K562 (cell line): ENCODE data around the gene AARSD1. TPM values are rescaled to one million over a fixed set of nuclear protein-coding genes. Genes with fewer than 3 reads are reported as not detected.

Source experiments
- ATAC-seq: fragments of 200-7000 bp; cut with Tn5 transposase; 3 replicates; pipeline ENCODE4 v1.9.1; 2020; ENCODE audit warnings: moderate library complexity
- BruUV-seq: library from RNA; stranded (reverse); fragments of 400-500 nt; replicated peaks from 2 replicates; lab custom pipeline; 2021; lab: Mats Ljungman, UMichigan
- CTCF ChIA-PET: fragments of 300-600 bp; formaldehyde crosslinking; extraction: SDS; loops from one replicate; lab custom pipeline; 2021; ENCODE audit warnings: low intra/inter-chr PET ratio; lab: Yijun Ruan, JAX
- POLR2A ChIA-PET: fragments of 300-600, 350-650 bp; sonication (Branson Sonifier 250); formaldehyde crosslinking; extraction: SDS; loops from one replicate; lab custom pipeline; 2021; ENCODE audit warnings: antibody characterized with exemption, inconsistent platforms; lab: Yijun Ruan, JAX
- DNase-seq, 4 experiments: peaks; one replicate each; pipeline versions ENCODE4 v3.0.0 to v3.0.0-alpha.2; 2011 to 2018; ENCODE audit warnings: low spot score in 3 of 4, mixed read lengths in 3 of 4; ENCODE audit errors: extremely low read depth in 1 of 4
- FAIRE-seq: peaks from 2 replicates; lab custom pipeline; 2011; peaks lifted over from hg19 to GRCh38; lab: Jason Lieb, UNC
- H2AFZ ChIP-seq: 2 replicates; pipeline ENCODE4 v1.6.0; 2011; ENCODE audit warnings: low read depth, low read length, control low read depth, inconsistent platforms
- H3K27ac ChIP-seq: fragments of 200-600 bp; 3 replicates; pipeline ENCODE4 v1.8.0; 2011; ENCODE audit warnings: low read depth, mild to moderate bottlenecking, control low read depth, inconsistent platforms, low read length, moderate library complexity, mixed read lengths; ENCODE audit errors: extremely low read depth
- H3K27me3 ChIP-seq, 2 experiments: fragments of 300-600 bp in 1 of 2; 2 replicates in 1 of 2; 3 replicates in 1 of 2; pipeline versions ENCODE4 v1.6.0 to v1.8.0; 2011; ENCODE audit warnings: inconsistent platforms in 2 of 2, low read length in 2 of 2, mild to moderate bottlenecking in 1 of 2, mixed read lengths in 1 of 2, moderate library complexity in 1 of 2; ENCODE audit not compliant: control insufficient read depth in 2 of 2, insufficient read depth in 2 of 2
- H3K36me3 ChIP-seq: fragments of 300-600 bp; 3 replicates; pipeline ENCODE4 v1.8.0; 2011; ENCODE audit warnings: mild to moderate bottlenecking, low read length, inconsistent platforms; ENCODE audit not compliant: control insufficient read depth, insufficient read depth
- H3K4me1 ChIP-seq, 2 experiments: fragments of 200-600 bp in 1 of 2; replicated peaks in 1 of 2; 2 replicates in 1 of 2; 3 replicates in 1 of 2; pipeline versions ENCODE4 v1.5.1 to v1.8.0; 2011; ENCODE audit warnings: inconsistent platforms in 2 of 2, low read length in 2 of 2, mild to moderate bottlenecking in 1 of 2, mixed read lengths in 1 of 2, moderate library complexity in 1 of 2; ENCODE audit not compliant: control insufficient read depth in 2 of 2, insufficient read depth in 2 of 2
- H3K4me2 ChIP-seq: 2 replicates; pipeline ENCODE4 v1.6.1; 2011; ENCODE audit warnings: low read length, control low read depth, inconsistent platforms, mixed read lengths; ENCODE audit not compliant: insufficient read depth
- H3K4me3 ChIP-seq: fragments of 200-600 bp; sonication (generic), shearing (Covaris generic); 2 replicates; pipeline ENCODE4 v1.5.1; 2016; ENCODE audit warnings: control low read depth, inconsistent platforms
- H3K79me2 ChIP-seq: fragments of 200-600 bp; 3 replicates; pipeline ENCODE4 v1.8.0; 2011; ENCODE audit warnings: low read length, inconsistent platforms; ENCODE audit not compliant: control insufficient read depth, insufficient read depth
- H3K9ac ChIP-seq, 2 experiments: 2 replicates each; pipeline versions ENCODE4 v1.6.0 to v1.6.1; 2011; ENCODE audit warnings: low read depth in 2 of 2, low read length in 2 of 2, control low read depth in 1 of 2, inconsistent platforms in 1 of 2, mild to moderate bottlenecking in 1 of 2, mixed read lengths in 1 of 2; ENCODE audit not compliant: insufficient read depth in 1 of 2
- H3K9me1 ChIP-seq: one replicate; pipeline ENCODE4 v1.6.0; 2011; ENCODE audit warnings: inconsistent platforms, mild to moderate bottlenecking, low read length, moderate library complexity; ENCODE audit not compliant: control insufficient read depth, insufficient read depth
- H3K9me3 ChIP-seq: replicated peaks from 2 replicates; pipeline ENCODE4 v1.5.1; 2011; ENCODE audit warnings: low read depth, low read length, inconsistent platforms; ENCODE audit not compliant: control insufficient read depth, insufficient read depth
- H4K20me1 ChIP-seq: replicated peaks from 2 replicates; pipeline ENCODE4 v1.6.1; 2011; ENCODE audit warnings: low read length, inconsistent platforms, mixed read lengths; ENCODE audit not compliant: control insufficient read depth, insufficient read depth
- CBX1 ChIP-seq: sonication (generic); IDR thresholded peaks from 2 replicates; pipeline ENCODE4 v1.6.1; 2016; ENCODE audit warnings: antibody characterized with exemption, low read depth, mild to moderate bottlenecking
- CBX3 ChIP-seq, 2 experiments: IDR thresholded peaks; 1 replicate in 1 of 2; 2 replicates in 1 of 2; pipeline ENCODE4 v1.6.1; 2012; ENCODE audit warnings: inconsistent platforms in 2 of 2, low read length in 2 of 2, borderline replicate concordance in 1 of 2, control low read depth in 1 of 2
- ETV1 ChIP-seq: fragments of 450-650 bp; conservative IDR thresholded peaks from 2 replicates; pipeline ENCODE4 v1.6.1; 2016; ENCODE audit warnings: missing genetic modification characterization, control low read depth, low read depth, missing compliant biosample characterization
- ETV5 ChIP-seq: sonication (generic); formaldehyde crosslinking; IDR thresholded peaks from 2 replicates; pipeline ENCODE4 v1.4.0; 2020; ENCODE audit warnings: low read depth, mild to moderate bottlenecking, missing genetic modification reagents
- IRF2 ChIP-seq: sonication (generic); formaldehyde crosslinking; IDR thresholded peaks from 2 replicates; pipeline ENCODE4 v1.8.1; 2022; ENCODE audit warnings: mild to moderate bottlenecking, missing genetic modification reagents
- SMAD2 ChIP-seq: fragments of 150-350 bp; IDR thresholded peaks from 2 replicates; pipeline ENCODE4 v1.6.1; 2014; ENCODE audit warnings: low read depth, mild to moderate bottlenecking, low read length
- TEAD1 ChIP-seq, 2 experiments: fragments of 450-650 bp in 1 of 2; sonication (generic) in 1 of 2; formaldehyde crosslinking; IDR thresholded peaks; 2 replicates each; pipeline versions ENCODE4 v1.4.0 to v1.8.0; 2020 to 2022; ENCODE audit warnings: mild to moderate bottlenecking in 2 of 2, missing genetic modification reagents in 1 of 2
- ZNF232 ChIP-seq: sonication (generic); formaldehyde crosslinking; IDR thresholded peaks from 2 replicates; pipeline ENCODE4 v1.8.0; 2022; ENCODE audit warnings: mild to moderate bottlenecking, missing genetic modification reagents
- ZNF384 ChIP-seq: IDR thresholded peaks from 2 replicates; pipeline ENCODE4 v1.6.1; 2012; ENCODE audit warnings: low read depth, low read length, improper control_type of control experiment
- WGBS: fragments of 100-300 bp; shearing (Covaris generic); methylation state at CpG from one replicate; pipeline ENCODE4 v1.1.6; 2016; ENCODE audit warnings: low coverage, mixed read lengths; ENCODE audit not compliant: insufficient coverage; ENCODE audit errors: missing lambda C conversion rate; 5-methylcytosine and 5-hydroxymethylcytosine counted together
- in situ Hi-C: fragments of 300-500 bp; cut with MboI; formaldehyde crosslinking; loops from 4 replicates; pipeline ENCODE4 v1.15.0; 2018; ENCODE audit warnings: inconsistent platforms, mixed read lengths
- intact Hi-C: fragments of 100-400 bp; cut with micrococcal nuclease; formaldehyde crosslinking; loops from 2 replicates; pipeline ENCODE4 v1.14.2; 2022
- polyA plus RNA-seq, 8 experiments: library from polyadenylated mRNA; depleted of rRNA in 4 of 8; stranded (reverse) in 5 of 8; unstranded in 3 of 8; fragments of >200 nt; fragmentation: Nextera tagmentation in 2 of 8; fragmentation: Illumina TruSeq in 1 of 8; extraction: Ambion mirVana in 2 of 8; extraction: Trizol in 1 of 8; gene quantifications; 2 replicates each; pipeline versions ENCODE4 v1.2.1 to v1.2.3, GENCODE V29; 2011 to 2014; ENCODE audit warnings: inconsistent platforms in 1 of 8, missing spikeins in 1 of 8
- total RNA-seq, 7 experiments: library from RNA; depleted of rRNA in 6 of 7; stranded (reverse); fragments of >200 nt in 6 of 7; fragmentation: Illumina TruSeq in 2 of 7; extraction: Trizol in 2 of 7; gene quantifications; 2 replicates each; pipeline versions ENCODE4 v1.2.1 to v1.2.3, GENCODE V29; 2011 to 2021; ENCODE audit warnings: low replicate concordance in 1 of 7
- TF ChIP-seq, protein P1 (sequence below): fragments of 250-450 bp; sonication (Bioruptor Pico); IDR thresholded peaks from 2 replicates; pipeline ENCODE4 v1.9.0; 2021; ENCODE audit warnings: mild to moderate bottlenecking
- TF ChIP-seq, protein P2 (sequence below): fragments of 450-650 bp; formaldehyde crosslinking; IDR thresholded peaks from 2 replicates; pipeline ENCODE4 v1.4.0; 2020; ENCODE audit warnings: mild to moderate bottlenecking, mixed read lengths
- TF ChIP-seq, protein P3 (sequence below), 2 experiments: fragments of 450-650 bp in 1 of 2; sonication (generic) in 1 of 2; formaldehyde crosslinking in 1 of 2; IDR thresholded peaks in 1 of 2; conservative IDR thresholded peaks in 1 of 2; 2 replicates each; pipeline versions ENCODE4 v1.6.1 to v1.8.1; 2016 to 2023; ENCODE audit warnings: mild to moderate bottlenecking in 2 of 2, moderate library complexity in 2 of 2, inconsistent platforms in 1 of 2, missing genetic modification reagents in 1 of 2
- TF ChIP-seq, protein P4 (sequence below): sonication (generic); formaldehyde crosslinking; IDR thresholded peaks from 2 replicates; pipeline ENCODE4 v1.8.0; 2022; ENCODE audit warnings: mild to moderate bottlenecking, missing genetic modification reagents

AARSD1 gene
- total and polyA plus RNA-seq, 9 of the 15 experiments (the other 6 are each of a cell fraction or from before 2014, with no cell fraction given) = 51.7 to 98.5 (median 68.6) TPM

DNA sequence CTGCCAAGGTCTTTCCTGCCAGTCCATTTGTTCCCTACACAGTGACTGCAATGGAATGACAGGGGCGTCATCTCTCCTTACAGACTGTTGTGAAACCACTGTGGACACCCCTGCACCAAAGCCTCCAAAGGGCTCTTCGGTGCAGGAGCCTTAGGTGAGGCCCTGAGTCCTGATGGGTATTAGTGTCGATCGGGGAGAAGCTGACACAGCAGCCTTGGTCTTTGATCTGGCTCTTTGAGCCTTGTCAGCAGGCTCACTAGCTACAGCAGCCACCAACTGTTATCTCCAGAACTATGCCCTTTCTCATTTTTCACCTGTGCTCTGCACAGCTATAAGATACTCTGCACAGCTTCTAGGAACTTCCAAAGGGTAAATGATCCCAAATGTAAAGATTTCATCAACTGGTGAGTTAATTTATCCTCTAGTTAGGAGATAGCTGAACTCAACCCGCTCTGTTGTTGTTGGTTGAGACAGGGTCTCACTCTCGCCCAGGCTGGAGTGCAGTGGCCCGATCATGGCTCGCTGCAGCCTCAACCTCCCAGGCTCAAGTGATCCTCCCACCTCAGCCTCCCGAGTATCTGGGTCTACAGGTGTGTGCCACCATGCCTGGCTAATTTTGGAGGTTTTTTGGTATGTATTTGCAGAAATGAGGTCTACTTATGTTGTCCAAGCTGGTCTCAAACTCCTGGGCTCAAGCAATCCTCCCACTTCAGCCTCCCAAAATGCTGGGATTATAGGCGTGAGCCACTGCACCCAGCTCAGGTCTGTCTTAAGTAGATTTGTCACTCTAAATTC lies 44.0 kb downstream of the AARSD1 start:
- no peak overlapping the region for H3K4me3 ChIP-seq
- ChIA-PET POLR2A (interaction anchor here (0.6 to 2.9 kb wide), 5 partner anchors 9 to 77 kb away, joined by 3 to 17 read pairs (median 4); no protein-coding TSS in a partner anchor), CTCF (no interaction called here)
- H3K4me2 ChIP-seq = no peak overlapping the region
- H3K9me1 ChIP-seq = no peaks in the 10 kb centered on the region
- H3K27me3 ChIP-seq = no peaks in the 10 kb centered on the region
- DNase-seq (peak in 1 of 4 experiments; percentile 3), ATAC-seq (peak; percentile 49), FAIRE-seq (no peak)
- no peak overlapping the region for H3K9ac ChIP-seq
- H3K9me3 ChIP-seq = no peaks in the 10 kb centered on the region
- no peaks in the 10 kb centered on the region for H3K79me2 ChIP-seq
- H2AFZ ChIP-seq = no peak overlapping the region
- intact Hi-C loops (loop anchor here (5.0 kb wide), 1 partner anchor 38 kb away; no protein-coding TSS in a partner anchor), in situ Hi-C loops (loop anchor here (10.0 kb wide), 1 partner anchor 336 kb away; no protein-coding TSS in a partner anchor)
- no peaks in the 10 kb centered on the region for H4K20me1 ChIP-seq
- no peaks in the 10 kb centered on the region; a peak in 1 of 5 replicates for H3K4me1 ChIP-seq
- no TSS peak for BruUV-seq
- no peak overlapping the region for H3K27ac ChIP-seq
- 42% methylated on average over 10 of the region's 10 CpGs for WGBS
- H3K36me3 ChIP-seq = no peaks in the 10 kb centered on the region
- TF ChIP-seq ZNF232 (CRISPR knock-in tag) (no peak), CBX1 (no peak), SMAD2 (no peak), ZNF384 (no peak), ETV5 (CRISPR knock-in tag) (no peak), TEAD1 (CRISPR knock-in tag; IDR thresholded peaks at IDR 0.05) (no peak), ETV1 (tag) (no peak), CBX3 (IDR thresholded peaks at IDR 0.05; ENCODE audit: borderline replicate concordance in 1 of 2, low read length in 2 of 2) (no peak), IRF2 (CRISPR knock-in tag) (no peak)
- TF ChIP-seq, protein P1, sequence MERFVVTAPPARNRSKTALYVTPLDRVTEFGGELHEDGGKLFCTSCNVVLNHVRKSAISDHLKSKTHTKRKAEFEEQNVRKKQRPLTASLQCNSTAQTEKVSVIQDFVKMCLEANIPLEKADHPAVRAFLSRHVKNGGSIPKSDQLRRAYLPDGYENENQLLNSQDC (CRISPR knock-in tag) = no peak
- TF ChIP-seq, protein P2, sequence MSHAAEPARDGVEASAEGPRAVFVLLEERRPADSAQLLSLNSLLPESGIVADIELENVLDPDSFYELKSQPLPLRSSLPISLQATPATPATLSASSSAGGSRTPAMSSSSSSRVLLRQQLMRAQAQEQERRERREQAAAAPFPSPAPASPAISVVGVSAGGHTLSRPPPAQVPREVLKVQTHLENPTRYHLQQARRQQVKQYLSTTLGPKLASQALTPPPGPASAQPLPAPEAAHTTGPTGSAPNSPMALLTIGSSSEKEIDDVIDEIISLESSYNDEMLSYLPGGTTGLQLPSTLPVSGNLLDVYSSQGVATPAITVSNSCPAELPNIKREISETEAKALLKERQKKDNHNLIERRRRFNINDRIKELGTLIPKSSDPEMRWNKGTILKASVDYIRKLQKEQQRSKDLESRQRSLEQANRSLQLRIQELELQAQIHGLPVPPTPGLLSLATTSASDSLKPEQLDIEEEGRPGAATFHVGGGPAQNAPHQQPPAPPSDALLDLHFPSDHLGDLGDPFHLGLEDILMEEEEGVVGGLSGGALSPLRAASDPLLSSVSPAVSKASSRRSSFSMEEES (CRISPR knock-in tag) = no peak
- TF ChIP-seq, protein P3, sequence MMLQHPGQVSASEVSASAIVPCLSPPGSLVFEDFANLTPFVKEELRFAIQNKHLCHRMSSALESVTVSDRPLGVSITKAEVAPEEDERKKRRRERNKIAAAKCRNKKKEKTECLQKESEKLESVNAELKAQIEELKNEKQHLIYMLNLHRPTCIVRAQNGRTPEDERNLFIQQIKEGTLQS (IDR thresholded peaks at IDR 0.05) = no peak
- TF ChIP-seq, protein P3 (CRISPR knock-in tag; conservative IDR thresholded peaks at IDR 0.05) = no peak
- TF ChIP-seq, protein P4, sequence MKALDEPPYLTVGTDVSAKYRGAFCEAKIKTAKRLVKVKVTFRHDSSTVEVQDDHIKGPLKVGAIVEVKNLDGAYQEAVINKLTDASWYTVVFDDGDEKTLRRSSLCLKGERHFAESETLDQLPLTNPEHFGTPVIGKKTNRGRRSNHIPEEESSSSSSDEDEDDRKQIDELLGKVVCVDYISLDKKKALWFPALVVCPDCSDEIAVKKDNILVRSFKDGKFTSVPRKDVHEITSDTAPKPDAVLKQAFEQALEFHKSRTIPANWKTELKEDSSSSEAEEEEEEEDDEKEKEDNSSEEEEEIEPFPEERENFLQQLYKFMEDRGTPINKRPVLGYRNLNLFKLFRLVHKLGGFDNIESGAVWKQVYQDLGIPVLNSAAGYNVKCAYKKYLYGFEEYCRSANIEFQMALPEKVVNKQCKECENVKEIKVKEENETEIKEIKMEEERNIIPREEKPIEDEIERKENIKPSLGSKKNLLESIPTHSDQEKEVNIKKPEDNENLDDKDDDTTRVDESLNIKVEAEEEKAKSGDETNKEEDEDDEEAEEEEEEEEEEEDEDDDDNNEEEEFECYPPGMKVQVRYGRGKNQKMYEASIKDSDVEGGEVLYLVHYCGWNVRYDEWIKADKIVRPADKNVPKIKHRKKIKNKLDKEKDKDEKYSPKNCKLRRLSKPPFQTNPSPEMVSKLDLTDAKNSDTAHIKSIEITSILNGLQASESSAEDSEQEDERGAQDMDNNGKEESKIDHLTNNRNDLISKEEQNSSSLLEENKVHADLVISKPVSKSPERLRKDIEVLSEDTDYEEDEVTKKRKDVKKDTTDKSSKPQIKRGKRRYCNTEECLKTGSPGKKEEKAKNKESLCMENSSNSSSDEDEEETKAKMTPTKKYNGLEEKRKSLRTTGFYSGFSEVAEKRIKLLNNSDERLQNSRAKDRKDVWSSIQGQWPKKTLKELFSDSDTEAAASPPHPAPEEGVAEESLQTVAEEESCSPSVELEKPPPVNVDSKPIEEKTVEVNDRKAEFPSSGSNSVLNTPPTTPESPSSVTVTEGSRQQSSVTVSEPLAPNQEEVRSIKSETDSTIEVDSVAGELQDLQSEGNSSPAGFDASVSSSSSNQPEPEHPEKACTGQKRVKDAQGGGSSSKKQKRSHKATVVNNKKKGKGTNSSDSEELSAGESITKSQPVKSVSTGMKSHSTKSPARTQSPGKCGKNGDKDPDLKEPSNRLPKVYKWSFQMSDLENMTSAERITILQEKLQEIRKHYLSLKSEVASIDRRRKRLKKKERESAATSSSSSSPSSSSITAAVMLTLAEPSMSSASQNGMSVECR = no peak
